ENCODE results near the gene SUN1. TPM values are rescaled to one million over a fixed set of nuclear protein-coding genes. Genes with fewer than 3 reads are reported as not detected.
"Not testable (repeated sequence)": the region's sequence is repeated elsewhere in the genome, so short reads cannot be mapped to it uniquely, and the experiment has no call there.

Gene SUN1
- total RNA-seq, 4 donors from 2014 or later: 113 to 259 (median 192) TPM

DNA sequence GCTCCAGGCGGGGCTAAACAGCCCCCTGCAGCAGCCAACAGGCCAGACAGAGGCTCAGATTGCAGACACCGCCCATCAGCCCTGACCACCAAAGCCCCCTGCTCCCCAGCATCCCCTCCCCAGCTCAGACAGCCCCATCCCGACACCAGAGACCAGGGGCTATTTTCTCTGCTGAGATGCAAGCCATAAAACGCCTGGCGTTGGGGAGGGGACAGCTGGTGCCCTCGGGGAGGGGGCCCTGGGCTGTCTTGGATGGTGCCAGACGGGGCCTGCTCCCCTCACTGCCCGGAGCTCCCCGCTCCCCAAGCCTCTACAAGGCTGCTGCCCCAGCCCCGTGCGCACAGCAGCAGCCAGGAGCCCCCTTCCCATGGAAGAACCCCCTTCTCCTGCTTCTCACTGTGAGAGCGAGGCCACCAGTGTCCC, 75.9 kb downstream of the SUN1 start:
- Histone ChIP-seq H3K27me3 (no peaks in the 10 kb centered on the region), H3K4me3 (no peak overlapping the region), H3K27ac (no peak overlapping the region), H3K36me3 (peaks cover 0 to 22% (median 0%) of the 10 kb centered on the region in 3 donors), H3K4me1 (peaks cover 0 to 33% (median 9%) of the 10 kb centered on the region in 4 donors), H3K9me3 (no peaks in the 10 kb centered on the region)
- DNase-seq: no peak
- TF ChIP-seq POLR2A (IDR thresholded peaks at IDR 0.05): no peak

DNA sequence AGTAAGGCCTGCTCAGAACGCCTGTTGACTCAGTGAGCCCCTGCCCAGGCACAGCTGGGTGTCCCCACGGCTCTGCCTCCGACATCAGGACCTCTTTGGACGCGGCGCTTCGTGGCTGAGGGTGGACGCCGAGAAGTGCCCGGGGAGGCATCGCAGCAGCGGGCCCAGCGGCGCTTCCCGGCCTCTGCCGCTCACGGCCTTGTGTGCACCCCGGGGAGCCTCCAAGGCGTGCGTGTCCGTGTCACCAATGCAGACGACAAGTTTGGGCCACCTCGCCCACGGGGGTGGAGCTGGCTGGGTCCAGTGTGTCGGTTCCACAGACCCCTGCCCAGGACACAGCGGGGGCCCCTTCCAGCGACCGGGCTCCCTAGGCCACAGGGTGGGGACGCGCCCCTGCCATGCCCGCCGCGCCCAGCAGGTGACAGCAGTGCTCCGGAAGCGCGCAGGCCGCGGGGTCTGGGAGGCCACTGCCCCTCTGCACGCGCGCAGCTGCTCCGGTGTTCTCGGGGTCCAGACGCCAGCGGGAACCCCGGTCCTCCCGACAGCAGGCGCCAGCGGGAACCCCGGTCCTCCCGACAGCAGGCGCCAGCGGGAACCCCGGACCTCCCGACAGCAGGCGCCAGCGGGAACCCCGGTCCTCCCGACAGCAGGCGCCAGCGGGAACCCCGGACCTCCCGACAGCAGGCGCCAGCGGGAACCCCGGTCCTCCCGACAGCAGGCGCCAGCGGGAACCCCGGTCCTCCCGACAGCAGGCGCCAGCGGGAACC, 76.5 kb downstream of the SUN1 start:
- peak overlapping the region in 2 of 4 donors; percentile 7 to 70 for H3K27ac ChIP-seq
- H3K9me3 ChIP-seq, H3K27me3 ChIP-seq: not testable (repeated sequence)
- peaks cover 0 to 39% (median 9%) of the 10 kb centered on the region in 4 donors for H3K4me1 ChIP-seq
- H3K36me3 ChIP-seq: peaks cover 0 to 20% (median 0%) of the 10 kb centered on the region in 3 donors
- H3K4me3 ChIP-seq: peak overlapping the region; percentile 17 to 41 (median 38)
- TF ChIP-seq, protein P1, sequence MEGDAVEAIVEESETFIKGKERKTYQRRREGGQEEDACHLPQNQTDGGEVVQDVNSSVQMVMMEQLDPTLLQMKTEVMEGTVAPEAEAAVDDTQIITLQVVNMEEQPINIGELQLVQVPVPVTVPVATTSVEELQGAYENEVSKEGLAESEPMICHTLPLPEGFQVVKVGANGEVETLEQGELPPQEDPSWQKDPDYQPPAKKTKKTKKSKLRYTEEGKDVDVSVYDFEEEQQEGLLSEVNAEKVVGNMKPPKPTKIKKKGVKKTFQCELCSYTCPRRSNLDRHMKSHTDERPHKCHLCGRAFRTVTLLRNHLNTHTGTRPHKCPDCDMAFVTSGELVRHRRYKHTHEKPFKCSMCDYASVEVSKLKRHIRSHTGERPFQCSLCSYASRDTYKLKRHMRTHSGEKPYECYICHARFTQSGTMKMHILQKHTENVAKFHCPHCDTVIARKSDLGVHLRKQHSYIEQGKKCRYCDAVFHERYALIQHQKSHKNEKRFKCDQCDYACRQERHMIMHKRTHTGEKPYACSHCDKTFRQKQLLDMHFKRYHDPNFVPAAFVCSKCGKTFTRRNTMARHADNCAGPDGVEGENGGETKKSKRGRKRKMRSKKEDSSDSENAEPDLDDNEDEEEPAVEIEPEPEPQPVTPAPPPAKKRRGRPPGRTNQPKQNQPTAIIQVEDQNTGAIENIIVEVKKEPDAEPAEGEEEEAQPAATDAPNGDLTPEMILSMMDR (IDR thresholded peaks at IDR 0.05): peak; percentile 66 to 94 (median 85)
- DNase-seq: peak; percentile 62 to 85 (median 77)

- H3K4me3 ChIP-seq: peak overlapping the region; percentile 17 to 41 (median 38)
- H3K27me3 ChIP-seq: no peaks in the 10 kb centered on the region
- TF ChIP-seq POLR2A (IDR thresholded peaks at IDR 0.05): no peak
- TF ChIP-seq, protein P1 (IDR thresholded peaks at IDR 0.05): no peak
These were observed 77.4 kb downstream of the SUN1 start for GRCh38 chr7:909358-910329.

GRCh38 chr7:910441-910861, 78.2 kb downstream of the SUN1 start:
- no peaks in the 10 kb centered on the region for H3K9me3 ChIP-seq
- no peak for DNase-seq
- peak overlapping the region in 1 of 4 donors; percentile 41 for H3K4me3 ChIP-seq
- H3K27ac ChIP-seq: peak overlapping the region in 3 of 4 donors; percentile 30 to 70 (median 55)
- peaks cover 0 to 55% (median 14%) of the 10 kb centered on the region in 4 donors for H3K4me1 ChIP-seq
- H3K27me3 ChIP-seq: no peaks in the 10 kb centered on the region
- peaks cover 0 to 8% (median 0%) of the 10 kb centered on the region in 3 donors for H3K36me3 ChIP-seq
- TF ChIP-seq POLR2A (IDR thresholded peaks at IDR 0.05): no peak
- TF ChIP-seq, protein P1 (IDR thresholded peaks at IDR 0.05): no peak

More at GRCh38 chr7:909358-910329, 77.4 kb downstream of the SUN1 start:
- Histone ChIP-seq H3K27ac (peak overlapping the region in 3 of 4 donors; percentile 52 to 70 (median 55)), H3K9me3 (no peaks in the 10 kb centered on the region), H3K36me3 (peaks cover 0 to 11% (median 0%) of the 10 kb centered on the region in 3 donors), H3K4me1 (peaks cover 0 to 47% (median 11%) of the 10 kb centered on the region in 4 donors)
- peak; percentile 73 to 83 (median 80) for DNase-seq

DNA sequence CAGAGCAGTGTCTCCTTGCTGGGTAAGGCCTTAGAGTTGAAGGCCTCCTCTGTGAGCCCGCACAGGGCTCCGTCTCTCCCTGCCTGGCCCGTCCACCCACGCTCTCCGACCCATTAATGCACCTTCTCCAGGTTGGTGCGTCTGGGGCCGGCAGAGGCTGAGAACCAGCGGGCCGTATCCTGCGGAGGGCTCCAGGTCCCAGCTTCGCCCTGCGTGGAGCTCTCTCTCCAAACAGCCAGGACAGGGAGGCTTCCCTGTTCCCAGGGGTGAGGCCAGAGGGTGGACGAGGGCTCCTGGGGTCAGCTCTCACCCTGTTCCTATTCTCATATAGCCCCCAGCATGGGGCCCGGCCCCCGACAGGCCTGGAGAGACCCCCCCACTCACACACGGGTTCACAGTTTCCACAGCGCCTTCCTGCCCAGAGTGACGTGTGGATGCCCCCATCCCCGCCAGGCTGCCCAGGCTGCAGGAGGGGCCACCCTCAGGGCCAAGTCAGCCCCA, 78.7 kb downstream of the SUN1 start:
- Histone ChIP-seq H3K27me3 (no peaks in the 10 kb centered on the region), H3K4me3 (no peak overlapping the region), H3K27ac (no peak overlapping the region), H3K9me3 (no peaks in the 10 kb centered on the region), H3K4me1 (peaks cover 0 to 61% (median 14%) of the 10 kb centered on the region in 4 donors), H3K36me3 (peaks cover 0 to 8% (median 0%) of the 10 kb centered on the region in 3 donors)
- TF ChIP-seq, protein P1 (IDR thresholded peaks at IDR 0.05): no peak
- TF ChIP-seq POLR2A (IDR thresholded peaks at IDR 0.05): no peak
- no peak for DNase-seq
